ENCODE results near the gene F2. TPM values are rescaled to one million over a fixed set of nuclear protein-coding genes. Genes with fewer than 3 reads are reported as not detected.

Gene F2
- total and polyA plus RNA-seq, 5 donors = 0.19 TPM; not detected in 4

Small RNA genes lying within 50 kb of the gene (microRNA-seq; reads per million reads assigned to microRNA genes)
- 0 to 0.84 reads per million in 2 donors for gene MIR5582

Other genes with a start within 250 kb of the F2 start
- 10 to 100 TPM; 19.4 to 23.6 (median 20.4) TPM for gene AMBRA1, start 125.2 kb upstream of the F2 start, total RNA-seq
- 8.1 TPM for gene AMBRA1, start 125.2 kb upstream of the F2 start, polyA plus RNA-seq
- gene HARBI1, start 102.0 kb upstream of the F2 start, total RNA-seq = 1 to 10 TPM; 3.1 to 4.1 (median 3.7) TPM
- 2.7 TPM for gene HARBI1, start 102.0 kb upstream of the F2 start, polyA plus RNA-seq
- gene ATG13, start 101.7 kb upstream of the F2 start, total RNA-seq = 10 to 100 TPM; 48.5 to 66.2 (median 59.1) TPM
- 38.0 TPM for gene ATG13, start 101.7 kb upstream of the F2 start, polyA plus RNA-seq
- 100 to 1,000 TPM; 101 to 112 (median 106) TPM for gene ARHGAP1, start 18.6 kb upstream of the F2 start, total RNA-seq
- gene ARHGAP1, start 18.6 kb upstream of the F2 start, polyA plus RNA-seq = 53.4 TPM
- 1 to 10 TPM; 5.8 to 8.8 (median 7.5) TPM for gene ZNF408, start 18.2 kb upstream of the F2 start, total RNA-seq
- 5.9 TPM for gene ZNF408, start 18.2 kb upstream of the F2 start, polyA plus RNA-seq
- 10 to 100 TPM; 55.1 to 66.8 (median 65.0) TPM for gene CKAP5, start 127.1 kb downstream of the F2 start, total RNA-seq
- gene CKAP5, start 127.1 kb downstream of the F2 start, polyA plus RNA-seq = 20.6 TPM
- 10 to 100 TPM; 21.8 to 32.3 (median 29.2) TPM for gene LRP4, start 199.3 kb downstream of the F2 start, total RNA-seq
- 14.6 TPM for gene LRP4, start 199.3 kb downstream of the F2 start, polyA plus RNA-seq
- gene CSTPP1, start 217.5 kb downstream of the F2 start, total RNA-seq = 10 to 100 TPM; 12.7 to 17.5 (median 16.3) TPM
- 14.5 TPM for gene CSTPP1, start 217.5 kb downstream of the F2 start, polyA plus RNA-seq

Measured in right cardiac atrium (tissue), 5 donors.